Progenitor cell of endocrine pancreas (in vitro differentiated cells): ENCODE results near the gene CXCL12. TPM values are rescaled to one million over a fixed set of nuclear protein-coding genes. Genes with fewer than 3 reads are reported as not detected.

Experiments
- DNase-seq: peaks from one replicate; pipeline ENCODE4 v3.0.0; 2021; ENCODE audit warnings: low spot score; ENCODE audit not compliant: unreplicated experiment
- H3K27ac Mint-ChIP-seq: 2 replicates; pipeline ENCODE4 v1.8.0; 2021; ENCODE audit warnings: mild to moderate bottlenecking, moderate library complexity, mixed read lengths
- H3K27me3 Mint-ChIP-seq: 2 replicates; pipeline ENCODE4 v1.8.0; 2021; ENCODE audit warnings: mixed read lengths
- H3K36me3 Mint-ChIP-seq: 2 replicates; pipeline ENCODE4 v1.8.0; 2022; ENCODE audit warnings: mixed read lengths; ENCODE audit not compliant: insufficient read depth
- H3K4me1 Mint-ChIP-seq: 2 replicates; pipeline ENCODE4 v1.8.0; 2021; ENCODE audit warnings: low read depth, mixed read lengths
- H3K4me3 Mint-ChIP-seq: 2 replicates; pipeline ENCODE4 v1.8.0; 2021; ENCODE audit warnings: low read depth, mild to moderate bottlenecking, moderate library complexity, mixed read lengths
- H3K9me3 Mint-ChIP-seq: 2 replicates; pipeline ENCODE4 v1.8.0; 2021; ENCODE audit warnings: low read depth, mixed read lengths
- CTCF ChIP-seq: fragments of 200-600 bp; sonication (generic); IDR thresholded peaks from one replicate; pipeline ENCODE4 v1.5.0; 2021; ENCODE audit warnings: antibody characterized with exemption, mild to moderate bottlenecking; ENCODE audit not compliant: unreplicated experiment
- total RNA-seq: library from RNA; stranded (reverse); gene quantifications from 2 replicates; pipeline ENCODE4 v1.2.1, GENCODE V29; 2021

The CXCL12 gene
- total RNA-seq, 1 donor from 2014 or later = 4.2 TPM

- peaks cover 3% of the 10 kb centered on the region for H3K4me1 Mint-ChIP-seq
- H3K9me3 Mint-ChIP-seq = peaks cover 6% of the 10 kb centered on the region
- TF ChIP-seq CTCF = no peak
- H3K27me3 Mint-ChIP-seq = no peaks in the 10 kb centered on the region
- DNase-seq = no peak
- H3K36me3 Mint-ChIP-seq = no peaks in the 10 kb centered on the region
- H3K4me3 Mint-ChIP-seq = no peak overlapping the region
- no peak overlapping the region for H3K27ac Mint-ChIP-seq
Measured at GRCh38 chr10:44424957-44425356, 40.1 kb upstream of the CXCL12 start.

- H3K9me3 Mint-ChIP-seq = peaks cover 6% of the 10 kb centered on the region
Measured at GRCh38 chr10:44424298-44424697, 39.4 kb upstream of the CXCL12 start.

GRCh38 chr10:44422570-44423101 is 37.7 kb upstream of the CXCL12 start:
- H3K9me3 Mint-ChIP-seq = no peaks in the 10 kb centered on the region
- H3K27me3 Mint-ChIP-seq = peaks cover 2% of the 10 kb centered on the region
- no peak for TF ChIP-seq CTCF
- H3K4me1 Mint-ChIP-seq = peaks cover 3% of the 10 kb centered on the region
- no peak overlapping the region for H3K27ac Mint-ChIP-seq
- no peak overlapping the region for H3K4me3 Mint-ChIP-seq
- no peak for DNase-seq
- no peaks in the 10 kb centered on the region for H3K36me3 Mint-ChIP-seq

More at GRCh38 chr10:44424298-44424697, 39.4 kb upstream of the CXCL12 start:
- Mint-ChIP-seq H3K27me3 (peaks cover 2% of the 10 kb centered on the region), H3K27ac (no peak overlapping the region), H3K4me3 (no peak overlapping the region), H3K36me3 (no peaks in the 10 kb centered on the region), H3K4me1 (peaks cover 3% of the 10 kb centered on the region)
- TF ChIP-seq CTCF = no peak
- no peak for DNase-seq

- Mint-ChIP-seq H3K36me3 (no peaks in the 10 kb centered on the region), H3K9me3 (no peaks in the 10 kb centered on the region)
Measured at GRCh38 chr10:44422153-44422552, 37.3 kb upstream of the CXCL12 start.

DNA sequence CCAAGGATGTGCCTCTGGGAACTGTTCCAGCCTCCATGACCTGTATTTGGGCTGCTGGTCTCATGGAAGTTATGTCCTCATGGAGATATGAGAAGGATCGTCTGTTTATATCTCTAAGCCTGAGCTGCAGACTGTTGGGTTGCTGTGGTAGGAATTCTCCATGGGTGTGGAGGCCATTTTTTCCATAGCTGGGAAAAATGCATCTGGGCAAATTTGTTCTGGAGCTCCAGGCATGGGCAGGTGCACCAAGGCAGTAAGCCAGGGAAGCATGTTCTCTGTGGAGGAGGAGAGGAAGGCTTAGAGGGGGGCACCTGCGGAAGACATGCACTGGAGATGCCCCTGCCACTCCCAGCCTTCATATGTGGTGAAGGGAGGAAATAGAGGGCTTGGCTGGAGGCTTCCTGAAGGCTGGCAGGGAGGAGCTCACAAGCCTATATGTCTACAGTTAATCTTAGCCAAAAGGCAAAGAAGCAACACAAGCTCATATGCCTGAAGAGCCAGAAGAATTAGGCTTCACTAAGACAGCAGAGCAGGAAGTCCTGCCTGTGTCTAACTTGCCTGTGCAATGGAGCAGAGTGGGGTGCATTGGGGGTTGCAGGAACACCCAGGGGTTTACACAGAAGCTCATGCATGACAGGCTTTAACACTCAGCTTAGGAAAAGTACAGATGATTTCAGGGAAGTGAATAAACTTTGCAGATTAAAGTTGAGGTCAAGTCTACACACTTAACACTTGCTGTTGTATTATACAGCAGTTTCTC is 35.1 kb upstream of the CXCL12 start:
- Mint-ChIP-seq H3K27ac (no peak overlapping the region), H3K27me3 (peaks cover 8% of the 10 kb centered on the region), H3K9me3 (peaks cover 4% of the 10 kb centered on the region), H3K4me1 (peaks cover 3% of the 10 kb centered on the region), H3K36me3 (no peaks in the 10 kb centered on the region), H3K4me3 (no peak overlapping the region)
- no peak for DNase-seq
- TF ChIP-seq CTCF = no peak

More at GRCh38 chr10:44422153-44422552, 37.3 kb upstream of the CXCL12 start:
- H3K27ac Mint-ChIP-seq = no peak overlapping the region
- DNase-seq = no peak
- peaks cover 3% of the 10 kb centered on the region for H3K4me1 Mint-ChIP-seq
- no peak overlapping the region for H3K4me3 Mint-ChIP-seq
- peaks cover 7% of the 10 kb centered on the region for H3K27me3 Mint-ChIP-seq
- TF ChIP-seq CTCF = no peak
